Ovary (tissue), 3 donors: ENCODE data around the gene C16orf82.

Source experiments
- CTCF ChIP-seq, 3 donors: fragments of 450-650 bp in 2 of 3; fragments of 200-600 bp in 1 of 3; IDR thresholded peaks; one replicate each; pipeline versions ENCODE4 v1.5.1 to v1.8.0; 2016 to 2022; ENCODE audit warnings: antibody characterized with exemption in 3 of 3, mild to moderate bottlenecking in 1 of 3
- EP300 ChIP-seq: sonication (generic); formaldehyde crosslinking; IDR thresholded peaks from one replicate; pipeline ENCODE4 v1.6.1; 2017; ENCODE audit warnings: antibody characterized with exemption
- POLR2A ChIP-seq: fragments of 450-650 bp; IDR thresholded peaks from one replicate; pipeline ENCODE4 v1.6.1; 2017; ENCODE audit warnings: antibody characterized with exemption, mild to moderate bottlenecking, moderate library complexity
- donor health status: DM: no; HTN: no; CAD: no.

GRCh38 chr16:27033281-27033979 is 33.3 kb upstream of the C16orf82 start:
- no peak for TF ChIP-seq CTCF (IDR thresholded peaks at IDR 0.05)
- no peak for TF ChIP-seq POLR2A
- no peak for TF ChIP-seq EP300
